ENCODE measurements around the gene HBG2. TPM values are rescaled to one million over a fixed set of nuclear protein-coding genes. Genes with fewer than 3 reads are reported as not detected.
"Not testable (repeated sequence)": the region's sequence is repeated elsewhere in the genome, so short reads cannot be mapped to it uniquely, and the experiment has no call there.

Gene HBG2
- total RNA-seq, 1 donor from 2014 or later, result not detected

GRCh38 chr11:5253440-5253839 is 1.1 kb downstream of the HBG2 start:
- DNase-seq (ENCODE audit: low spot score); H3K9me3 Mint-ChIP-seq; intact Hi-C loops (cut with micrococcal nuclease); H3K27ac Mint-ChIP-seq; H3K27me3 Mint-ChIP-seq (ENCODE audit: low read depth); H3K4me1 Mint-ChIP-seq (ENCODE audit: low read depth); H3K36me3 Mint-ChIP-seq (ENCODE audit: low read depth); H3K4me3 Mint-ChIP-seq (ENCODE audit: low read depth): not testable (repeated sequence)

DNA sequence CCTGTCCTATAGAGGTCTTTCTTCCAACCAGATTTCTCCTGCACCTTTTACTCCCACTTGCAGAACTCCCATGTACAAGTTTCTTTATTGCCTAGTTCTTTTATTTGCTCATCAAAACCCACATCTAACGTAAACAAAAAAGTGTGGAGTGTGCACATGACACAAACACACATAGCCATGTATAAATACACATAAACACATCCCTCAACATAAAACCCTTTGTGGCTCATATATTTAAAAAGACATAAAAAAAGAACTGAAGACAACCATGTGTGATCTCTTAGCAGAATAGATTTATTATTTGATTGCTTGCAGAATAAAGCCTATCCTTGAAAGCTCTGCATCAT is 1.7 kb downstream of the HBG2 start:
- Mint-ChIP-seq H3K27ac (no peak overlapping the region), H3K27me3 (ENCODE audit: low read depth) (no peaks in the 10 kb centered on the region), H3K9me3 (no peaks in the 10 kb centered on the region), H3K4me1 (ENCODE audit: low read depth) (no peaks in the 10 kb centered on the region), H3K4me3 (ENCODE audit: low read depth) (no peak overlapping the region), H3K36me3 (ENCODE audit: low read depth) (no peaks in the 10 kb centered on the region)
- DNase-seq (ENCODE audit: low spot score), result no peak
- intact Hi-C loops (cut with micrococcal nuclease), result no loop called here

DNA sequence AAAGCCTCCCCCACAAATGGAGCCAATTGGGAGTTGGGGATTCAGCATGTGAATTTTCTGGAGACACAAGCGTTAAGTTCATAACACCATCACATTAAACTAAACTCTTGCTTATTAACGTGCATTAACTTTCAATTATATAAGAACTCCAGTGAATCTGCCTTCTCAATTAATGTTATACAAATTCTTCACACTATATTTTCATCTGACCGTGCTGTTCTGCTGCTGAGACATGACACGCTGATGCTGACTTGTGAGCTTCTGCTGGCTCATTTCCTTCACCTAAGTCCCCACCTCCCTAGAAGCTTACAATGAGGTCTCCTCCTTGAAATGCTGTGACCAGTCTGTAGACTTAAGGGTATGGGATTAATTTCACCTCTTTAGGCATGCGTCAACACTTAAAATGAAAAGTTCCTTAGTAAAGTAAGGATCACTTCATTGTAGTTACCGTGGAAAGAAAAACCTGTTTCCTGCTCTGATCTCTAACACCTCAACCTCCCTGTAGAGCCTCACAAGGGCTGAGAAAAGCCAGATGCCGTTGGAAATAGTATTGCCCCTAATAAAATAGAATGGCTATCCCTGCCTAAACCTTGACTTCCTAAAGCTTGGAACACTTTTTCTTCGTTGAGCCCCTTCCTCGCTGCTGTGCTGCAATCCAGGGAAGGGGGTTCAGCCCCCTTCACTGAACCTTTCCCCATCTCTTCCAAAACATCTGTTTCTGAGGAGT is 2.2 kb downstream of the HBG2 start:
- Mint-ChIP-seq H3K27ac (no peak overlapping the region), H3K36me3 (ENCODE audit: low read depth) (no peaks in the 10 kb centered on the region), H3K4me3 (ENCODE audit: low read depth) (no peak overlapping the region), H3K4me1 (ENCODE audit: low read depth) (no peaks in the 10 kb centered on the region), H3K27me3 (ENCODE audit: low read depth) (no peaks in the 10 kb centered on the region), H3K9me3 (no peaks in the 10 kb centered on the region)
- no peak for DNase-seq (ENCODE audit: low spot score)
- intact Hi-C loops (cut with micrococcal nuclease), result no loop called here

GRCh38 chr11:5251746-5252145 is 2.8 kb downstream of the HBG2 start:
- Mint-ChIP-seq H3K4me1 (ENCODE audit: low read depth) (no peaks in the 10 kb centered on the region), H3K36me3 (ENCODE audit: low read depth) (no peaks in the 10 kb centered on the region), H3K9me3 (no peaks in the 10 kb centered on the region), H3K27ac (no peak overlapping the region), H3K4me3 (ENCODE audit: low read depth) (no peak overlapping the region), H3K27me3 (ENCODE audit: low read depth) (no peaks in the 10 kb centered on the region)
- DNase-seq (ENCODE audit: low spot score), result no peak
- intact Hi-C loops (cut with micrococcal nuclease), result no loop called here

DNA sequence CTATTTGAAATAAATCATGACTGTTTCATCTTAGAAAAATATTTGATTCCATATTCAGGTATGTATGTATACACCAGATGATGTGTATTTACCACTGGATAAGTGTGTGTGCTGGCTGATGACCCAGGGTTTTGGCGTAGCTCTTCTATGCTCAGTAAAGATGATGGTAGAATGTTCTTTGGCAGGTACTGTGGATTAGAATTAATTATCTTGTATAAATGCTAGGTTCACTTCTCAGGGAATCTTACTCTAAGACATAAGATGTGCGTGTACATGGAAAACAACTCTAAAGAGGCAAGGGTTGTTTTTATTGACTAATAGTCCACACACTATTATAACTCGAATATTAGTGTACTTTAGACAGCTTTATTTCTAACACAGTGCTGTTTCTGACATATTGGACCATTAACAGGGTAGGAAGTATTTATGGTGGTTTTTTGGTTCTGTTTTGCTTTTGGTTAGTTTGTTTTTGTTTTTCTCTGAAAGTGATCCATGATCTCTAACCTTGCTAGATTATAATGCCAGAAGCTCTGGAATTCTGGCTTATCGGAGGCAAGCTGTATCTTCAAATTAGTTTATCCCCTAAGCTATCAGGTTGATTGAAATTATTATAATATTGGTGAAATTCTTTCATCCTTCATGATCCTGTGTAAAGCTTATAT is 3.9 kb downstream of the HBG2 start:
- no peaks in the 10 kb centered on the region for H3K36me3 Mint-ChIP-seq (ENCODE audit: low read depth)

DNA sequence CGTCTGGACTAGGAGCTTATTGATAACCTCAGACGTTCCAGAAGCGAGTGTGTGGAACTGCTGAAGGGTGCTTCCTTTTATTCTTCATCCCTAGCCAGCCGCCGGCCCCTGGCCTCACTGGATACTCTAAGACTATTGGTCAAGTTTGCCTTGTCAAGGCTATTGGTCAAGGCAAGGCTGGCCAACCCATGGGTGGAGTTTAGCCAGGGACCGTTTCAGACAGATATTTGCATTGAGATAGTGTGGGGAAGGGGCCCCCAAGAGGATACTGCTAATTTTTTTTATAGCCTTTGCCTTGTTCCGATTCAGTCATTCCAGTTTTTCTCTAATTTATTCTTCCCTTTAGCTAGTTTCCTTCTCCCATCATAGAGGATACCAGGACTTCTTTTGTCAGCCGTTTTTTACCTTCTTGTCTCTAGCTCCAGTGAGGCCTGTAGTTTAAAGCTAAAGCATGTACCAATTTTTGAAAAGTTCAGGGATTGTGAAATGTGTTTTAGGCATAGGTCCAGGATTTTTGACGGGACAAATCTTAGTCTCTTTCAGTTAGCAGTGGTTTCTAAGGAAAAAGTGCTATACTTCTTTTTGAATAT is 4.7 kb downstream of the HBG2 start, which contains the start of gene HBG1:
Gene HBG1 (minus strand): TSS at position 51 of the 590 bp plus-strand sequence. CDS start 53 bp downstream, outside the sequence.
- H3K36me3 Mint-ChIP-seq (ENCODE audit: low read depth); H3K27me3 Mint-ChIP-seq (ENCODE audit: low read depth); H3K4me1 Mint-ChIP-seq (ENCODE audit: low read depth); DNase-seq (ENCODE audit: low spot score); H3K9me3 Mint-ChIP-seq; H3K4me3 Mint-ChIP-seq (ENCODE audit: low read depth); intact Hi-C loops (cut with micrococcal nuclease); H3K27ac Mint-ChIP-seq: not testable (repeated sequence)

More for the DNA sequence above, 3.9 kb downstream of the HBG2 start:
- no peak overlapping the region for H3K27ac Mint-ChIP-seq
- H3K4me3 Mint-ChIP-seq (ENCODE audit: low read depth), result no peak overlapping the region
- no peaks in the 10 kb centered on the region for H3K9me3 Mint-ChIP-seq
- H3K4me1 Mint-ChIP-seq (ENCODE audit: low read depth), result no peaks in the 10 kb centered on the region
- DNase-seq (ENCODE audit: low spot score), result no peak
- H3K27me3 Mint-ChIP-seq (ENCODE audit: low read depth), result no peaks in the 10 kb centered on the region
- intact Hi-C loops (cut with micrococcal nuclease), result no loop called here

- DNase-seq (ENCODE audit: low spot score); H3K9me3 Mint-ChIP-seq; H3K36me3 Mint-ChIP-seq (ENCODE audit: low read depth); H3K4me1 Mint-ChIP-seq (ENCODE audit: low read depth); H3K27ac Mint-ChIP-seq; intact Hi-C loops (cut with micrococcal nuclease); H3K4me3 Mint-ChIP-seq (ENCODE audit: low read depth); H3K27me3 Mint-ChIP-seq (ENCODE audit: low read depth): not testable (repeated sequence)
Observed at GRCh38 chr11:5248498-5248897, 6.1 kb downstream of the HBG2 start.

DNA sequence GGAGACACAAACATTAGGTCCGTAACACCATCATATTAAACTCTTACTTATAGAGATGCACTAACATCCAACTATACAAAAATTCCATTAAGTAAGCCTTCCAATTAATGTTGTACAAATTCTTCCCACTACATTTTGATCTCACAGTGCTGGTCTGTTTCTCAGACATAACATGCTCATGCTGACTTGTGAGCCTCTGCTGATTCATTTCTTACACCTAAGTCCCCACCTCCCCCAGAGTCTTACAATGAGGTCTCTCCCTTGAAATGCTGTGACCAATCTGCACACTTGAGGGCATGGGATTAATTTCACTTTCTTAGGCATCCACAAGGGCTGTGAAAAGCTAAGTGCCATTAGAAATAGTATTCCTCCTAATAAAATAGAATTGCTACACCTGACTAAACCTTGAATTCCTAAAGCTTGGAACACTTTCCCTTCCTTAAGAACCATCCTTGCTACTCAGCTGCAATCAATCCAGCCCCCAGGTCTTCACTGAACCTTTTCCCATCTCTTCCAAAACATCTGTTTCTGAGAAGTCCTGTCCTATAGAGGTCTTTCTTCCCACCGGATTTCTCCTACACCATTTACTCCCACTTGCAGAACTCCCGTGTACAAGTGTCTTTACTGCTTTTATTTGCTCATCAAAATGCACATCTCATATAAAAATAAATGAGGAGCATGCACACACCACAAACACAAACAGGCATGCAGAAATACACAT is 6.9 kb downstream of the HBG2 start:
- Mint-ChIP-seq H3K27ac (no peak overlapping the region), H3K36me3 (ENCODE audit: low read depth) (no peaks in the 10 kb centered on the region), H3K4me3 (ENCODE audit: low read depth) (no peak overlapping the region), H3K4me1 (ENCODE audit: low read depth) (peaks cover 4% of the 10 kb centered on the region), H3K9me3 (no peaks in the 10 kb centered on the region), H3K27me3 (ENCODE audit: low read depth) (no peaks in the 10 kb centered on the region)
- DNase-seq (ENCODE audit: low spot score), result no peak
- intact Hi-C loops (cut with micrococcal nuclease), result no loop called here

- H3K27ac Mint-ChIP-seq, result no peak overlapping the region
- intact Hi-C loops (cut with micrococcal nuclease), result no loop called here
- H3K4me1 Mint-ChIP-seq (ENCODE audit: low read depth), result peaks cover 4% of the 10 kb centered on the region
- no peaks in the 10 kb centered on the region for H3K9me3 Mint-ChIP-seq
- no peak overlapping the region for H3K4me3 Mint-ChIP-seq (ENCODE audit: low read depth)
- no peak for DNase-seq (ENCODE audit: low spot score)
- no peaks in the 10 kb centered on the region for H3K27me3 Mint-ChIP-seq (ENCODE audit: low read depth)
- H3K36me3 Mint-ChIP-seq (ENCODE audit: low read depth), result no peaks in the 10 kb centered on the region
Observed at GRCh38 chr11:5246772-5247471, 7.7 kb downstream of the HBG2 start.

DNA sequence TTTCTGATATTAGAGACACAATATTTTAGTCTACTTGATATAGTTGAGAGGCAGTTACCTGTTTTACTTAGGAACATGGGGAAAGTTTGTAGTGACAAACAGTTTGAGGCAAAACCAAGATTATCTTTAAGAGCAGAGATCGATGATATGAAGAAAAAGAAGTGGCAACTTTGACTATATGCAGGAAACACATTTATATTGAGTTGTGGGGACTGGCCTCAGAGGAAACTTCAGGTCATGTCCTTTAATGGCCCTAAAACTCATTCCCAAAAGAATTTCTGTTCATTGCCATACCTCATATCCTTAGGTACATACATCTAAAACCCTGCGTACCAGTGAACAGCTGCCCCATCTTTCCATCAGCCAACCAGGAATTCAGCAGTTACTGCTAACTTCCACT is 9.4 kb downstream of the HBG2 start:
- DNase-seq (ENCODE audit: low spot score), result no peak
- intact Hi-C loops (cut with micrococcal nuclease), result no loop called here
- H3K27me3 Mint-ChIP-seq (ENCODE audit: low read depth), result peaks cover 2% of the 10 kb centered on the region
- no peak overlapping the region for H3K27ac Mint-ChIP-seq
- no peaks in the 10 kb centered on the region for H3K9me3 Mint-ChIP-seq
- peaks cover 4% of the 10 kb centered on the region for H3K4me1 Mint-ChIP-seq (ENCODE audit: low read depth)
- no peaks in the 10 kb centered on the region for H3K36me3 Mint-ChIP-seq (ENCODE audit: low read depth)
- no peak overlapping the region for H3K4me3 Mint-ChIP-seq (ENCODE audit: low read depth)

DNA sequence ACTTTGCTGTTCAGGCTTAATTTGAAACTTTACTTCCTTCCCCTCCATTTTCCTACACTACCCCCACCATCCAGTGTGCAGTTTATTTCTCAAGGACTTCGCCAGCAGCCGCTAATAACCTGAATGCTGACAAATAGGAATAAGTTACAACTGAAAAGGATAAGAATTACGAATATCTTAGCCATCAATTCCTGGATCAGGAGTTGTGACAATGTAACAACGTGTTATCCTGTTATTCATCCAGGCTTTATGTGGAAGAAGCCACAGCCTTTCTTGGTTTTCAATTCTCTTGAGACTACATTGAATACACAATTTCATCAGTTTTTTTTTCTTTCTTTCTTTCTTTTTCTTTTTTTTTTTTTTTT is 10.8 kb downstream of the HBG2 start:
- Mint-ChIP-seq H3K27me3 (ENCODE audit: low read depth) (peaks cover 8% of the 10 kb centered on the region), H3K4me1 (ENCODE audit: low read depth) (peaks cover 4% of the 10 kb centered on the region), H3K27ac (no peak overlapping the region), H3K36me3 (ENCODE audit: low read depth) (no peaks in the 10 kb centered on the region), H3K4me3 (ENCODE audit: low read depth) (no peak overlapping the region), H3K9me3 (no peaks in the 10 kb centered on the region)
- no peak for DNase-seq (ENCODE audit: low spot score)
- intact Hi-C loops (cut with micrococcal nuclease), result no loop called here

DNA sequence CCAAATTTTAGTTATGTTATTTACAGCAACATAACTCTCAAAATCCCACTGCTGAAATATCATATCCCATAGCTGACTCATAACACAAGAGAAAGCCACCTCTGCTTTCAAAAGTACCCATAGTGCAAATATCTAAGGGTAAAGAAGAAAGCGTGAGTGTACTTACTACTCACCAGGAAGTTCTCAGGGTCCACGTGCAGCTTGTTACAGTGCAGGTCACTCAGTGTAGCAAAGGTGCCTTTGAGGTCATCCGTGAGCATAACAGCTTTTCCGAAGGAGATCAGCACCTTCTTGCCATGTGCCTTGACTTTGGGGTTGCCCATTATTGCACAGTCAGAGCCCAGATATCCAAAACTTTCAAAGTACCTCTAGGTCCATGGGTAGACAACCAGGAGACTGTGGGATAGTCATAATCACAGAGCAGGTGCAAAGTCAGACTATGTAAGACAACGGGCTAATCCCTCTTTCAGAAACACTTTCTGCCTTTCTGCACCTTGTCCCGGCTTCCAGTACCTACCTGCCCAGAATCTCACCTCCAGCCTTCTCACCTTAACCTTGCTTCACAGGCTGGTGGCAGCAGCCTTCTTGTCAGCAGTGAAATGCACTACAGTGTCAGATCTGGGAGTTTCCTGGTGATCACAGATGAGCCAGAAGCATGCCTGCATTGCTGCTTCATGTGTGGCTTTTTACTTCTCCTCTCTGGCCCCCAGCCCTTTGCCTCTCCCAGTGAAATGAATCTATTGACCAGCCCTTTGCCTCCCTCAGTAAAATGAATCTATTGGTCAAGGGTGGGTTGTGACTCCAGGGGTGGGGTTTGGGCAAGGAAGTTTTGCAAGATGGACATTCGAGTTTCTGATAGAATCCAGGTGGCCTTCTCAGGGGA is 11.4 kb downstream of the HBG2 start:
- no peak for DNase-seq (ENCODE audit: low spot score)
- Mint-ChIP-seq H3K4me1 (ENCODE audit: low read depth) (peaks cover 4% of the 10 kb centered on the region), H3K27me3 (ENCODE audit: low read depth) (peaks cover 13% of the 10 kb centered on the region), H3K36me3 (ENCODE audit: low read depth) (no peaks in the 10 kb centered on the region), H3K9me3 (no peaks in the 10 kb centered on the region), H3K27ac (no peak overlapping the region), H3K4me3 (ENCODE audit: low read depth) (no peak overlapping the region)
- intact Hi-C loops (cut with micrococcal nuclease), result no loop called here
